Thoracic aorta (tissue), 2 donors: Measurements from ENCODE around the gene EIPR1. TPM values are rescaled to one million over a fixed set of nuclear protein-coding genes. Genes with fewer than 3 reads are reported as not detected.

Experiments used
- ATAC-seq: fragments of 150-250 bp; one replicate; pipeline ENCODE4 v1.8.0; 2017; ENCODE audit warnings: low read depth; ENCODE audit not compliant: insufficient number of reproducible peaks, low FRiP score
- DNase-seq: peaks from one replicate; pipeline ENCODE4 v3.0.0-alpha.2; 2020; ENCODE audit warnings: low spot score
- H3K27ac ChIP-seq, 2 donors: fragments of 200-600 bp; sonication (generic); 1 replicate in 1 of 2; 2 replicates in 1 of 2; pipeline ENCODE4 v1.5.1; 2016; ENCODE audit warnings: mild to moderate bottlenecking in 2 of 2, moderate library complexity in 2 of 2
- H3K27me3 ChIP-seq: fragments of 200-600 bp; sonication (generic); replicated peaks from 2 replicates; pipeline ENCODE4 v1.6.0; 2016; ENCODE audit warnings: mild to moderate bottlenecking; ENCODE audit not compliant: insufficient read depth
- H3K36me3 ChIP-seq: fragments of 200-600 bp; sonication (generic); one replicate; pipeline ENCODE4 v1.5.1; 2016
- H3K4me1 ChIP-seq, 2 donors: fragments of 200-600 bp; sonication (generic); 1 replicate in 1 of 2; 2 replicates in 1 of 2; pipeline versions ENCODE4 v1.5.1 to v1.6.0; 2016; ENCODE audit warnings: low read depth in 2 of 2, mild to moderate bottlenecking in 1 of 2; ENCODE audit not compliant: control insufficient read depth in 1 of 2
- H3K4me3 ChIP-seq: fragments of 200-600 bp; sonication (generic); 2 replicates; pipeline ENCODE4 v1.5.1; 2016; ENCODE audit warnings: mild to moderate bottlenecking
- H3K9me3 ChIP-seq: fragments of 200-600 bp; sonication (generic); 2 replicates; pipeline ENCODE4 v1.5.1; 2016
- total RNA-seq, 2 donors: library from RNA; depleted of rRNA; stranded (reverse); fragments of >200 nt; gene quantifications; one replicate each; pipeline versions ENCODE4 v1.1.0 to v1.2.3, GENCODE V29; 2016
- TF ChIP-seq, protein P1 (sequence below): fragments of 200-600 bp; sonication (generic); IDR thresholded peaks from one replicate; pipeline ENCODE4 v1.5.1; 2019; ENCODE audit warnings: antibody characterized with exemption

EIPR1 gene
- total RNA-seq, 2 donors from 2014 or later: 17.9 to 40.6 TPM

GRCh38 chr2:3189961-3190360, 187.7 kb downstream of the EIPR1 start:
- Histone ChIP-seq H3K27me3 (no peaks in the 10 kb centered on the region), H3K36me3 (peaks cover 11% of the 10 kb centered on the region), H3K9me3 (no peaks in the 10 kb centered on the region), H3K27ac (no peak overlapping the region), H3K4me3 (no peak overlapping the region), H3K4me1 (no peaks in the 10 kb centered on the region)
- ATAC-seq (no peak), DNase-seq (no peak)
- TF ChIP-seq, protein P1, sequence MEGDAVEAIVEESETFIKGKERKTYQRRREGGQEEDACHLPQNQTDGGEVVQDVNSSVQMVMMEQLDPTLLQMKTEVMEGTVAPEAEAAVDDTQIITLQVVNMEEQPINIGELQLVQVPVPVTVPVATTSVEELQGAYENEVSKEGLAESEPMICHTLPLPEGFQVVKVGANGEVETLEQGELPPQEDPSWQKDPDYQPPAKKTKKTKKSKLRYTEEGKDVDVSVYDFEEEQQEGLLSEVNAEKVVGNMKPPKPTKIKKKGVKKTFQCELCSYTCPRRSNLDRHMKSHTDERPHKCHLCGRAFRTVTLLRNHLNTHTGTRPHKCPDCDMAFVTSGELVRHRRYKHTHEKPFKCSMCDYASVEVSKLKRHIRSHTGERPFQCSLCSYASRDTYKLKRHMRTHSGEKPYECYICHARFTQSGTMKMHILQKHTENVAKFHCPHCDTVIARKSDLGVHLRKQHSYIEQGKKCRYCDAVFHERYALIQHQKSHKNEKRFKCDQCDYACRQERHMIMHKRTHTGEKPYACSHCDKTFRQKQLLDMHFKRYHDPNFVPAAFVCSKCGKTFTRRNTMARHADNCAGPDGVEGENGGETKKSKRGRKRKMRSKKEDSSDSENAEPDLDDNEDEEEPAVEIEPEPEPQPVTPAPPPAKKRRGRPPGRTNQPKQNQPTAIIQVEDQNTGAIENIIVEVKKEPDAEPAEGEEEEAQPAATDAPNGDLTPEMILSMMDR: no peak

GRCh38 chr2:3189076-3189591, 188.5 kb downstream of the EIPR1 start:
- H3K36me3 ChIP-seq: peaks cover 9% of the 10 kb centered on the region
- no peak for ATAC-seq
- DNase-seq: no peak

GRCh38 chr2:3188405-3188946, 189.1 kb downstream of the EIPR1 start:
- Histone ChIP-seq H3K9me3 (no peaks in the 10 kb centered on the region), H3K27ac (no peak overlapping the region), H3K27me3 (no peaks in the 10 kb centered on the region), H3K4me3 (no peak overlapping the region), H3K36me3 (peaks cover 4% of the 10 kb centered on the region), H3K4me1 (no peaks in the 10 kb centered on the region)
- no peak for DNase-seq
- ATAC-seq: no peak
- TF ChIP-seq, protein P1: no peak

More at GRCh38 chr2:3189076-3189591, 188.5 kb downstream of the EIPR1 start:
- Histone ChIP-seq H3K9me3 (no peaks in the 10 kb centered on the region), H3K27ac (no peak overlapping the region), H3K4me1 (no peaks in the 10 kb centered on the region), H3K27me3 (no peaks in the 10 kb centered on the region), H3K4me3 (no peak overlapping the region)
- TF ChIP-seq, protein P1: no peak

DNA sequence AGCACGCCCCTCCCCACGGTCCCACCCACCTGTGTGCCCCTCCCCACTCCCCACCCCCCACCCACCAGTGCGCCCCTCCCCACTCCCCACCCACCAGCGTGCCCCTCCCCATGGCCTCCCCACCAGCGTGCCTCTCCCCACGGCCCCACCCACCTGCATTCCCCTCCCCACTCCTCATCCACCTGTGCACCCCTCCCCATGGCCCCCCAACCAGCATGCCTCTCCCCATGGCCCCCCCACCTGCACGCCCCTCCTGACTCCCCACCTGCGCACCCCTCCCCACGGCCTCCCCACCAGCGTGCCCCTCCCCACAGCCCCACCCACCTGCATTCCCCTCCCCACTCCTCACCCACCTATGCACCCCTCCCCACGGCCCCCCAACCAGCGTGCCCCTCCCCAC, 190.2 kb downstream of the EIPR1 start:
- no peak overlapping the region for H3K4me3 ChIP-seq
- H3K4me1 ChIP-seq: no peaks in the 10 kb centered on the region
- DNase-seq: no peak
- no peak overlapping the region for H3K27ac ChIP-seq
- H3K27me3 ChIP-seq: no peaks in the 10 kb centered on the region
- TF ChIP-seq, protein P1: no peak
- ATAC-seq: no peak
- no peaks in the 10 kb centered on the region for H3K9me3 ChIP-seq
- H3K36me3 ChIP-seq: peaks cover 4% of the 10 kb centered on the region

GRCh38 chr2:3186766-3187165, 190.9 kb downstream of the EIPR1 start:
- H3K27ac ChIP-seq: no peak overlapping the region
- TF ChIP-seq, protein P1: no peak
- DNase-seq: no peak
- H3K27me3 ChIP-seq: no peaks in the 10 kb centered on the region
- H3K36me3 ChIP-seq: peaks cover 4% of the 10 kb centered on the region
- H3K9me3 ChIP-seq: no peaks in the 10 kb centered on the region
- no peaks in the 10 kb centered on the region for H3K4me1 ChIP-seq
- no peak for ATAC-seq
- H3K4me3 ChIP-seq: no peak overlapping the region
